ENCODE measurements around the gene NPDC1. TPM values are rescaled to one million over a fixed set of nuclear protein-coding genes. Genes with fewer than 3 reads are reported as not detected.
A peak's percentile ranks its signal among the peaks of the same experiment; 100 is the strongest.

The NPDC1 gene
- total RNA-seq, 1 donor = 23.8 TPM

DNA sequence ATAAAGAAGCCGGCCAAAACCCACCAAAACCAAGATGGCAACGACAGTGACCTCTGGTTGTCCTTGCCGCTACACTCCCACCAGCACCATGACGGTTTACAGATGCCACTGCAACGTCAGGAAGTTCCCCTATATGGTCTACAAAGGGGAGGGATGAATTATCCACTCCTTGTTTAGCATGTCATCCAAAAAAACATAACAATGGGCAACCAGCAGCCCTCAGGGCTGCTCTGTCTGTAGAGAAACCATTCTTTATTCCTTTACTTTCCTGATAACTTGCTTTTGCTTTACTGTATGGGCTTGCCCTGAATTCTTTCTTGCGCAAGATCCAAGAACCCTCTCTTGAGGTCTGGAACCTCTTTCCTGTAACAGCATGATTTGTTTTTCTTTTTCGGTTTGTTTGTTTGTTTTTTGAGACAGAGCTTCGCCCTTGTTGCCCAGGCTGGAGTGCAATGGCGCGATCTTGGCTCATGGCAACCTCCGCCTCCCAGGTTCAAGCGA lies 29.3 kb upstream of the NPDC1 start:
- H3K4me3 ChIP-seq (ENCODE audit: low read depth, low read length) = no peak overlapping the region
- TF ChIP-seq, protein P1, sequence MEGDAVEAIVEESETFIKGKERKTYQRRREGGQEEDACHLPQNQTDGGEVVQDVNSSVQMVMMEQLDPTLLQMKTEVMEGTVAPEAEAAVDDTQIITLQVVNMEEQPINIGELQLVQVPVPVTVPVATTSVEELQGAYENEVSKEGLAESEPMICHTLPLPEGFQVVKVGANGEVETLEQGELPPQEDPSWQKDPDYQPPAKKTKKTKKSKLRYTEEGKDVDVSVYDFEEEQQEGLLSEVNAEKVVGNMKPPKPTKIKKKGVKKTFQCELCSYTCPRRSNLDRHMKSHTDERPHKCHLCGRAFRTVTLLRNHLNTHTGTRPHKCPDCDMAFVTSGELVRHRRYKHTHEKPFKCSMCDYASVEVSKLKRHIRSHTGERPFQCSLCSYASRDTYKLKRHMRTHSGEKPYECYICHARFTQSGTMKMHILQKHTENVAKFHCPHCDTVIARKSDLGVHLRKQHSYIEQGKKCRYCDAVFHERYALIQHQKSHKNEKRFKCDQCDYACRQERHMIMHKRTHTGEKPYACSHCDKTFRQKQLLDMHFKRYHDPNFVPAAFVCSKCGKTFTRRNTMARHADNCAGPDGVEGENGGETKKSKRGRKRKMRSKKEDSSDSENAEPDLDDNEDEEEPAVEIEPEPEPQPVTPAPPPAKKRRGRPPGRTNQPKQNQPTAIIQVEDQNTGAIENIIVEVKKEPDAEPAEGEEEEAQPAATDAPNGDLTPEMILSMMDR (IDR thresholded peaks at IDR 0.05; ENCODE audit: insufficient read depth, low read length) = no peak

DNA sequence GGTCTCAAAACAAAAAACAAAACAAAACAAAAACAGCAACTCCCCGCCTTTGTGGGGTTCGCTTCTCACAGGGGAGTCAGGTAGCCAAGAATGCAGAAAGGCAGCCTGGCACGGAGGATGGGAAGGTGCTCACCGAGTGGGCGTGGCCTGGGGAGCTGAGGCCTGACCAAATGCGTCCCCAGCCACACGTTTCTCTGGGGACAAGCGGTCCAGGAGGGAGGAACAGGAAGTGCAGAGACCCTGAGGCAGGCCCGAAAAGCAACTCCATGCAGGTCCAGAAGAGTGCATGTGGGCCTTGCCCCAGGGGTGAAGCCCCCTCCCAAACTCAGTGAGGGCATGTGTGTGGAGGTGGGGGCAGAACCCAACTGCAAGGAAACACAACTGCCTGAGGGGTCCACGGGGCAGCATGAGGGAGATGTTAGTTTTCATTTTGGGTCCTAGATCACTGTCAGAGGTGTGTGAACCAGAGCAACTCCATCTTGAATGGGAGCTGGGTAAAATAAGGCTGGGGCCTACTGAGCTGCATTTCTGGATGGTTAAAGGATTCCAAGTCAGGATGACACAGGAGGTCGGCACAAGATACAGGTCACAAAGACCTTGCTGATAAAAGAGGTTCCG lies 28.8 kb upstream of the NPDC1 start:
- TF ChIP-seq, protein P1 (IDR thresholded peaks at IDR 0.05; ENCODE audit: insufficient read depth, low read length) = no peak
- DNase-seq (ENCODE audit: low read depth) = no peak
- no peak overlapping the region for H3K4me3 ChIP-seq (ENCODE audit: low read depth, low read length)

More for the DNA sequence above, 29.3 kb upstream of the NPDC1 start:
- no peak for DNase-seq (ENCODE audit: low read depth)

DNA sequence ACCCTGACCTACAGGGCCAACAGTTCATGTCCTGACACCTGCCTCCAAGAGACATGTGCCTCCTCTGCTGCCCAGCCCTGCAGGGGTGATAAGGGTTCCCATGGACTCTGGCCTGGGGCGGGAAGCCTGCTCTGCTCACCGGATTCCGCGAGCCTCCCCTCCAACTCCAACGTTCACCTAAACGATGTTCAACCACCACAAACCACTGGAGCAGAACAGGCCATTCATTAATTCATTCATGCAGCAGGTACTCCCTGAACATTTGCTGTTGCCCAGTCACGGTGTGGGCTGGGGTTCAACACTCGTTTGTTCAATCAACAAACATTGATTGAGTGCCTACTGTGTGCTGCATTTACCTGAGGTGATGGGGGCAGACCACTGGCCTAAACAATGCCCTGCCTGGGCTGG lies 28.0 kb upstream of the NPDC1 start:
- no peak overlapping the region for H3K4me3 ChIP-seq (ENCODE audit: low read depth, low read length)
- no peak for DNase-seq (ENCODE audit: low read depth)
- TF ChIP-seq, protein P1 (IDR thresholded peaks at IDR 0.05; ENCODE audit: insufficient read depth, low read length) = no peak

DNA sequence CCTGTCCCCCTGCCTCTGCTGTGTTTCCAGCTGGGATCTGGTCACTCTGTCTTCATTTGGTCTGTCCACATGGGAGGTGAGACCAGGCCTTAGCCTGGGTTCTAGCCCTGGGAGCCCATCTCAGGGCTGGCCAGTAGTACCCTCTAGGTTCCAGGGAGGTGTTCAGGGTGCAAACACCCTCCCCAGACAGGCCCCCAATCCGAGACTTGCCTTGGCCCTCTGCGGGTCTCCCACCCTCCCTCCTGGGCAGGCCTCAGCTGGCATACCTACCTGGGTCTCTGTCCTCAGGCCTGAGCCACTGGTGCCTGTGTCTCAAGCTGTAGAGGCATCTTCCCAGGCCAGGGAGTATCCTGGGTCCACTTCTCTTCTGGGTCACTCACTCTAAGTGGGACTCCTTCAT lies 25.3 kb upstream of the NPDC1 start:
- TF ChIP-seq, protein P1 (IDR thresholded peaks at IDR 0.05; ENCODE audit: insufficient read depth, low read length) = no peak
- no peak for DNase-seq (ENCODE audit: low read depth)
- H3K4me3 ChIP-seq (ENCODE audit: low read depth, low read length) = no peak overlapping the region

DNA sequence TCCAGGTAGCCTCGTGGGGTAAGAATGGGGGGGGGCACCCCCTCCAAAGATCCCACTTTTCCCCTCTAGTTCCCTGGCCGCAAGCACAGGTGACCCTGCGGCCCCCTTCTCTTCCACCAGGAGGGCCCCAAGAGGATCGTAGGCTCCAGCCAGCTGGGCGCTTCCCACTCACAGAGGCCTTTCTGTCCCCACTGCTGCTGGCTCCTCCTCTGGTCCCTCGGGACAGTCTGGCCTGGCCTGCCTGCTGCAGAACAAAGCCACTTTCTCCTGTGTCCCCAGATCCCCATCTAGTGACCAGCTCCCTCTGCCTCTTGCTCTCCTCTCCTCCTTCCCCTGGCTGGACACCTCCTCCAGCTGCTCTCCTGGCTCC lies 24.9 kb upstream of the NPDC1 start:
- TF ChIP-seq, protein P1 (IDR thresholded peaks at IDR 0.05; ENCODE audit: insufficient read depth, low read length) = peak; percentile 17
- DNase-seq (ENCODE audit: low read depth) = no peak
- H3K4me3 ChIP-seq (ENCODE audit: low read depth, low read length) = peak overlapping the region; percentile 47

DNA sequence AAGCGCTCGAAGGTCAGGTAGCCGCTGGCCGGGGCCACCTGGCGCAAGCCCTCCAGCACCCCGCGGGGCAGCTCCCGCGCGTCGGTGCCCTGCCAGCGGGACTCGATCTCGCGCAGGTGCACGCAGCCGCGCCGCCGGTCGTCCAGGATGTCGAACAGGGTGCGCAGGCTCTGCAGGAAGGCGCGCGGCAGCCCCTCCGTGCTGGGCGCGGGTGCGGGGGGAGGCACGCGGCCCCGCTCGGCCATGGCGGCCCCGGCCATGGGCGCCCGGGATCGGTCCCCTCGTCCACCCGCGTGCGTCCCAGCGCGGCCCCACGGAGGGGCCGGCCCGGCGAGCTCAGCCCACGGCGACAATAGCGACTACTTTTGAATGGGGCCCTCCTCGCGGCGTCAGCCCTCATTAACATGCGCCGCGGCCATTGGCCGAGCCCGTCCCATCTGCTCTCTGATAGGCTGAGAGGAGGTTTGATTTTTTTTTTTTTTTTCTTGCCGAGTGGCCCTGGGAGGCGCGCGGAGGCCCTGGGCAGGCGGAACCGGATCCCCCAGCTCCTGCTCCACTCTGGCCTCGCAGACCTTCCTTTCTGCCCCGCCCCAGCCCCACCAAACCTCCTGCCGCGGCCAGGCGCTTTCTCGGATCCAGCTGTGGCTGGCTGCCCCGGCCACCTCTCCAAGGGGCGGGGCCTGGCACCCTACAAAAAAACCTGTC lies 24.4 kb upstream of the NPDC1 start, which contains the start of gene SAPCD2:
Gene SAPCD2, minus strand, starts transcription at position 357 of the 705 bp plus-strand sequence. Its CDS starts 97 bp downstream, at position 260.
- TF ChIP-seq, protein P1 (IDR thresholded peaks at IDR 0.05; ENCODE audit: insufficient read depth, low read length) = no peak
- DNase-seq (ENCODE audit: low read depth) = peak; percentile 76
- H3K4me3 ChIP-seq (ENCODE audit: low read depth, low read length) = peak within 1 kb of the TSS; percentile 49

Data from fibroblast of the aortic adventitia (primary cell).